Coronary artery (tissue), 2 donors: ENCODE measurements around the gene ADCY6.

Source experiments
- DNase-seq: peaks from one replicate; pipeline ENCODE4 v3.0.0-alpha.2; 2017; ENCODE audit warnings: low spot score
- H3K27ac ChIP-seq, 2 donors: fragments of 200-600 bp; sonication (generic); one replicate each; pipeline ENCODE4 v1.5.1; 2016 to 2019
- H3K4me3 ChIP-seq: fragments of 200-600 bp; sonication (generic); 2 replicates; pipeline ENCODE4 v1.5.1; 2016; ENCODE audit warnings: mild to moderate bottlenecking, moderate library complexity
- TF ChIP-seq, protein P1 (sequence below): fragments of 200-600 bp; sonication (generic); IDR thresholded peaks from one replicate; pipeline ENCODE4 v1.5.1; 2019; ENCODE audit warnings: antibody characterized with exemption

ADCY6 gene

GRCh38 chr12:48768147-48768546 is 20.7 kb downstream of the ADCY6 start:
- TF ChIP-seq, protein P1, sequence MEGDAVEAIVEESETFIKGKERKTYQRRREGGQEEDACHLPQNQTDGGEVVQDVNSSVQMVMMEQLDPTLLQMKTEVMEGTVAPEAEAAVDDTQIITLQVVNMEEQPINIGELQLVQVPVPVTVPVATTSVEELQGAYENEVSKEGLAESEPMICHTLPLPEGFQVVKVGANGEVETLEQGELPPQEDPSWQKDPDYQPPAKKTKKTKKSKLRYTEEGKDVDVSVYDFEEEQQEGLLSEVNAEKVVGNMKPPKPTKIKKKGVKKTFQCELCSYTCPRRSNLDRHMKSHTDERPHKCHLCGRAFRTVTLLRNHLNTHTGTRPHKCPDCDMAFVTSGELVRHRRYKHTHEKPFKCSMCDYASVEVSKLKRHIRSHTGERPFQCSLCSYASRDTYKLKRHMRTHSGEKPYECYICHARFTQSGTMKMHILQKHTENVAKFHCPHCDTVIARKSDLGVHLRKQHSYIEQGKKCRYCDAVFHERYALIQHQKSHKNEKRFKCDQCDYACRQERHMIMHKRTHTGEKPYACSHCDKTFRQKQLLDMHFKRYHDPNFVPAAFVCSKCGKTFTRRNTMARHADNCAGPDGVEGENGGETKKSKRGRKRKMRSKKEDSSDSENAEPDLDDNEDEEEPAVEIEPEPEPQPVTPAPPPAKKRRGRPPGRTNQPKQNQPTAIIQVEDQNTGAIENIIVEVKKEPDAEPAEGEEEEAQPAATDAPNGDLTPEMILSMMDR = no peak
- DNase-seq = no peak
- Histone ChIP-seq H3K4me3 (no peak overlapping the region), H3K27ac (peak overlapping the region in 1 of 2 donors; percentile 64)

DNA sequence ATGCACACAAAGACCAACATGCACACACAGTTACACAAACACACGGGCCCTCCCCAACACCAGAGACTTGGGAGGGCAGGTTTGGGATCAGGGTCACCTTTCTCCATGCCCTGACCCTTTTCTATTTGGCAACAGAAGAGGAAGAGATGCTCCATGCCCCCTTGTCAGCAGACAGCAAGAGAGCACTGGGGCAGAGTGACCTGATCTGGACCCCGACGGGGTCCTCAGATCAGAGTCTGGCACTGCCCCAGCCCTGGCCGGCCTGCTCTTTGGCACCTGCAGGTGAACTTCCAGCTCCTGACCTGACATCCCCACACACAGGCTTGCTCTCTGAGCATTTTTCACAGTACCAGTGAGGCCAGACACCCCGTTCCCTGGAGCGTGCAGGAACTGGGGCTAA is 21.4 kb downstream of the ADCY6 start:
- peak overlapping the region; percentile 32 to 64 for H3K27ac ChIP-seq
- DNase-seq = no peak
- H3K4me3 ChIP-seq = no peak overlapping the region
- TF ChIP-seq, protein P1 = no peak

GRCh38 chr12:48767047-48767446 is 21.8 kb downstream of the ADCY6 start:
- TF ChIP-seq, protein P1 = no peak
- no peak for DNase-seq
- Histone ChIP-seq H3K27ac (peak overlapping the region; percentile 32 to 77), H3K4me3 (no peak overlapping the region)

- Histone ChIP-seq H3K4me3 (no peak overlapping the region), H3K27ac (peak overlapping the region in 1 of 2 donors; percentile 77)
- TF ChIP-seq, protein P1 = no peak
- no peak for DNase-seq
Observed at GRCh38 chr12:48765753-48766162, 23.1 kb downstream of the ADCY6 start.

DNA sequence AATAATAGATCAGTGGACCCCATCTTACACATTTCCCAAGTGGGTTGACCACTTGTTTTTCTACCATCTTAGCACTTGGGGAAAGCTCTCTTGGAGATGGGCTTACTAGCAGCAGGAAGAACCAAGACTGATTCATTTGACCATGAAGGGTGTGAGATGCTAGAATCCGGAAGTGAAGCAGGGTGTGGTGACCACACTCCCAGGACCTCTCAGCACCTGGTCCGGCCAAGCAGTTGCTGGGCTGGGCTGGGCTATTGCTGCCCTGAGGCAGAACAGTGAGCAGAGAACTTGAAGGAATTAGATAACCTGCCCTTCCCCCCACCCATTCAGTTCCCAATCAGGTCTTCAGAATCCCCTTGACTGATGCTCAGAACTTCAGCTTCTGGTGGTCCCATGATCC is 24.4 kb downstream of the ADCY6 start:
- TF ChIP-seq, protein P1 = no peak
- no peak for DNase-seq
- H3K4me3 ChIP-seq = no peak overlapping the region
- no peak overlapping the region for H3K27ac ChIP-seq

GRCh38 chr12:48758737-48759136 is 30.2 kb downstream of the ADCY6 start:
- Histone ChIP-seq H3K27ac (peak overlapping the region in 1 of 2 donors; percentile 40), H3K4me3 (no peak overlapping the region)
- no peak for DNase-seq
- TF ChIP-seq, protein P1 = no peak

- peak overlapping the region in 1 of 2 donors; percentile 40 for H3K27ac ChIP-seq
- H3K4me3 ChIP-seq = no peak overlapping the region
- no peak for DNase-seq
- TF ChIP-seq, protein P1 = no peak
Observed at GRCh38 chr12:48758186-48758585, 30.7 kb downstream of the ADCY6 start.
